GM12873 (cell line): ENCODE results near the gene CLIC1.

Experiments
- CTCF ChIP-seq: IDR thresholded peaks from 2 replicates; pipeline ENCODE4 v1.5.1; 2012; ENCODE audit warnings: low read depth, mild to moderate bottlenecking, moderate library complexity, low read length, control low read depth; ENCODE audit not compliant: insufficient read depth; ENCODE audit errors: missing control alignments

CLIC1 gene

GRCh38 chr6:31779908-31780307, 43.6 kb upstream of the CLIC1 start:
- no peak for TF ChIP-seq CTCF

DNA sequence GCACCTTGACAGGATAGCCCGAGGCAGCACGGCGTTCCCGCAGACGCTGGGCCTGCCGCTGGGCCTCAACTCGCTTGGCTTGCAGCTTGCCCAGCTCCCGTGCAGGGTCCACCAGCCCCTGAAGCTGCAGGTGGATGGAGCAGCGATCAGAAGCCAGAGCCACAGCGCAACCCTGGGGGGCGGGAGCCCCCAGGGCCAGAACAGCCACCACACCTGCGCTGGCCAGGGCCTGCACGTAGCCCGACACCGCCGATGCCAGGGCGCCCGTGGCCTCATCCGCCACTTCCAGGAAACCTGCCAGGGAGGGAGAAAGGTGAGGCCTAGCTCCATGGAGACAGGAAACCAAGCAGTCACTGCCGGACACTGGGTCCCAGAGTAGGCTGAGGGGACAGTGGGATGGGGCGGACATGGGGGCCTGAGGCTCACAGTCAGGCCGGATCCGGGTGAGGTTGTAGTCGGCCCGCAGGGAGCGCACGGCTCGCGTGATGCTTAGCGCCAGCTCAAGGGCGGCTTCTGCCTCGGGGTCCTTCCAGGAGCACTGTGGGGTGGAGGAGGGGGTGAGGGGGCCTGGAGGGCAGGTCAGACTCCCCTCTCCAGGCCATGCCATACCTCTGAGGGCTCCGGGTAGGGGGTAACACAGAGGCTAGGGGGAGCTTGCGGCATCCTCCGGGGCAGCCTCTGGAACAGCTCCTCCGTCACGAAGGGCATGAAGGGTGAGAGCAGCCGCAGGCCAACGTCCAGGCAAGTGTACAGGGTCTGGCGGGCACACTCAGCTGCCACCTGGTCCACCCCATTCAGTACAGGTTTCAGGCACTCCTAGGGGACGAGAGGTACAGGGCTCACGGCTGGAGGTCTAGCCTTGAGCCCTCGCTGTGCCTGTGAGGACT, 42.9 kb upstream of the CLIC1 start:
- no peak for TF ChIP-seq CTCF

- TF ChIP-seq CTCF: no peak
Measured at GRCh38 chr6:31778193-31778592, 41.9 kb upstream of the CLIC1 start.

- TF ChIP-seq CTCF: no peak
Measured at GRCh38 chr6:31777667-31778050, 41.3 kb upstream of the CLIC1 start.

- peak; percentile 18 for TF ChIP-seq CTCF
Measured at GRCh38 chr6:31776989-31777666, 40.8 kb upstream of the CLIC1 start, which contains the start of gene VWA7. Gene VWA7 (minus strand): TSS chr6:31777328. CDS start chr6:31776779, 549 bp downstream.

DNA sequence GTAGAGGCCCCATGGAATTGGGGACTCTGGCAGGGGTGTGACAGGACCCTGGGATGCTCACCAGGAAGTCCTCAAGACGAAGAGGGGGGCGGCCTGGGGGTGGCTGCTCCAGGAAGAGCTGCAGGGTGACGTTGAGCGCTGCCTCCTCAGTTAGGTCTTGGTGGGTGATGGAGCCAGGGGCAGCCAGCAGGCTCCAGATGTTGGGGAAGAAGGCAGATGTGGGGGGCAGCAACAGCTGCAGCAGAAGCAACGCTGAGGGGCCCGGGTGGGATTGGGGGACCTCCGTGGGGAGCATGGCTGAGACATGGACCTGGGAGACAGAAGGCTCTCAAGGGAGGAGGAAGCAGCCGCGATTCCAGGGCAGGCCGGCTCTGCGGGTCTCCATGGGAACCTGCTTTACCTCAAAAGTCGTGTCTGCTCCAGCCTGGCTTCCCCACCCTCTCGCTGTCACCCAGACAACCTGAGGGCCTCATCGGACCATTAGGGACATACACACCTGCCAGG, 40.2 kb upstream of the CLIC1 start:
- TF ChIP-seq CTCF: no peak

- TF ChIP-seq CTCF: no peak
Measured at GRCh38 chr6:31775633-31776484, 39.5 kb upstream of the CLIC1 start.
